ENCODE data around the gene OR8A1. TPM values are rescaled to one million over a fixed set of nuclear protein-coding genes. Genes with fewer than 3 reads are reported as not detected.

OR8A1 gene
- total and polyA plus RNA-seq, 7 donors = not detected

- TF ChIP-seq POLR2A (IDR thresholded peaks at IDR 0.05) (no peak), POLR2AphosphoS5 (IDR thresholded peaks at IDR 0.05) (no peak), EP300 (IDR thresholded peaks at IDR 0.05) (no peak)
- TF ChIP-seq, protein P1, sequence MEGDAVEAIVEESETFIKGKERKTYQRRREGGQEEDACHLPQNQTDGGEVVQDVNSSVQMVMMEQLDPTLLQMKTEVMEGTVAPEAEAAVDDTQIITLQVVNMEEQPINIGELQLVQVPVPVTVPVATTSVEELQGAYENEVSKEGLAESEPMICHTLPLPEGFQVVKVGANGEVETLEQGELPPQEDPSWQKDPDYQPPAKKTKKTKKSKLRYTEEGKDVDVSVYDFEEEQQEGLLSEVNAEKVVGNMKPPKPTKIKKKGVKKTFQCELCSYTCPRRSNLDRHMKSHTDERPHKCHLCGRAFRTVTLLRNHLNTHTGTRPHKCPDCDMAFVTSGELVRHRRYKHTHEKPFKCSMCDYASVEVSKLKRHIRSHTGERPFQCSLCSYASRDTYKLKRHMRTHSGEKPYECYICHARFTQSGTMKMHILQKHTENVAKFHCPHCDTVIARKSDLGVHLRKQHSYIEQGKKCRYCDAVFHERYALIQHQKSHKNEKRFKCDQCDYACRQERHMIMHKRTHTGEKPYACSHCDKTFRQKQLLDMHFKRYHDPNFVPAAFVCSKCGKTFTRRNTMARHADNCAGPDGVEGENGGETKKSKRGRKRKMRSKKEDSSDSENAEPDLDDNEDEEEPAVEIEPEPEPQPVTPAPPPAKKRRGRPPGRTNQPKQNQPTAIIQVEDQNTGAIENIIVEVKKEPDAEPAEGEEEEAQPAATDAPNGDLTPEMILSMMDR (IDR thresholded peaks at IDR 0.05) = no peak
- no peaks in the 10 kb centered on the region for H3K36me3 ChIP-seq
- H3K9me3 ChIP-seq = no peaks in the 10 kb centered on the region
- DNase-seq = no peak
- intact Hi-C loops (cut with DNase I) = no loop called here
- 43 to 63% methylated on average over 6 of the region's 6 CpGs for WGBS, 2 donors
- H3K27ac ChIP-seq = no peak overlapping the region
- no peak overlapping the region for H3K4me3 ChIP-seq
- no peaks in the 10 kb centered on the region for H3K27me3 ChIP-seq
- H3K4me1 ChIP-seq = no peaks in the 10 kb centered on the region
These were observed 33.3 kb upstream of the OR8A1 start for GRCh38 chr11:124536520-124536919.

DNA sequence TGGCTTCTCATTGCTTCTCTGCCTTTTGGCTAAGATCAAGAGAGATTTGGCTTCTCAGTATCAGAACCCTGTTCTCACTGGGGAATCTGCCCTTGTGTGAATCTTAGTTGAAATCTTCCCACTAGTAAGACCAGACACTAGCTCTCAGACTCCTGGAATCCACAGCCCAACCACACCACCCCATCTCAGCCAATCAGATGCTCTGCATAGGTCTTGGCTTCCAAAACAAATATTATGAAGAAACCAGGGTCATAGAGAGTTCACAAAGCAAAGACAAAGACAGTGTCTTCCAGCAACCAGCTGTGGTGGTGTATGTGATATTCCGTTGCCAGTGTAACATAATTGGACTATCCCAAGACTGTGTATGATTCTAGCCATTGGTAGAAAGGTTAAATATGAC lies 31.8 kb upstream of the OR8A1 start:
- intact Hi-C loops (cut with DNase I) = no loop called here
- no peaks in the 10 kb centered on the region for H3K4me1 ChIP-seq
- no peak for DNase-seq
- H3K4me3 ChIP-seq = no peak overlapping the region
- H3K9me3 ChIP-seq = no peaks in the 10 kb centered on the region
- 26 to 79% methylated on average over 1 of the region's 1 CpG for WGBS, 2 donors
- TF ChIP-seq EP300 (IDR thresholded peaks at IDR 0.05) (no peak), POLR2AphosphoS5 (IDR thresholded peaks at IDR 0.05) (no peak), POLR2A (IDR thresholded peaks at IDR 0.05) (no peak)
- TF ChIP-seq, protein P1 (IDR thresholded peaks at IDR 0.05) = no peak
- H3K27me3 ChIP-seq = no peaks in the 10 kb centered on the region
- no peaks in the 10 kb centered on the region for H3K36me3 ChIP-seq
- H3K27ac ChIP-seq = no peak overlapping the region

DNA sequence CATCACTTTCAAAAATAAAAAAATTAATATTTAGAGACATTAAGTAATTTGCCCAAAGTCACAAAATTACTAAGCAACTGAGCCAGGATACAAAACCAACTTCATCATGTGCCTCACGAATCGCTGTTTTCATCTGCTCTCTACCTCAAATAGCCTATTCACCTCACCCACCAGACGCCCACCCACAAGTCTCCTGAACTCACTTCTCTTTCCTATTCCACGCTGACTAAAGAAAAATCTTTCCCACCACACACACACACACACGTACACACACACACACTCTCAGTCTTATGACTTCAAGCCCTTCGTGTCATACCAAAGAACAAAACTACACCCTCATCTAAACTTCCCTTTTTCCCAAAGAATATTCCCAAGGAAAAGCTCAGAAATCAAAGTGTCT lies 28.6 kb upstream of the OR8A1 start:
- intact Hi-C loops (cut with DNase I) = no loop called here
- TF ChIP-seq POLR2A (IDR thresholded peaks at IDR 0.05) = no peak
- no peak for TF ChIP-seq POLR2AphosphoS5 (IDR thresholded peaks at IDR 0.05)
- TF ChIP-seq, protein P1 (IDR thresholded peaks at IDR 0.05) = no peak
- no peak for TF ChIP-seq EP300 (IDR thresholded peaks at IDR 0.05)
- no peaks in the 10 kb centered on the region for H3K27me3 ChIP-seq
- no peaks in the 10 kb centered on the region for H3K9me3 ChIP-seq
- no peaks in the 10 kb centered on the region for H3K36me3 ChIP-seq
- 82% methylated on average over 6 of the region's 6 CpGs for WGBS, 2 donors
- DNase-seq = no peak
- H3K4me1 ChIP-seq = no peaks in the 10 kb centered on the region
- no peak overlapping the region for H3K27ac ChIP-seq
- H3K4me3 ChIP-seq = no peak overlapping the region

GRCh38 chr11:124543145-124543544 lies 26.7 kb upstream of the OR8A1 start:
- H3K36me3 ChIP-seq = no peaks in the 10 kb centered on the region
- intact Hi-C loops (cut with DNase I) = no loop called here
- no peak overlapping the region for H3K4me3 ChIP-seq
- WGBS, 2 donors = 78 to 89% methylated on average over 6 of the region's 6 CpGs
- H3K4me1 ChIP-seq = no peaks in the 10 kb centered on the region
- H3K9me3 ChIP-seq = no peaks in the 10 kb centered on the region
- H3K27ac ChIP-seq = no peak overlapping the region
- no peak for TF ChIP-seq EP300 (IDR thresholded peaks at IDR 0.05)
- no peak for TF ChIP-seq POLR2A (IDR thresholded peaks at IDR 0.05)
- TF ChIP-seq, protein P1 (IDR thresholded peaks at IDR 0.05) = no peak
- TF ChIP-seq POLR2AphosphoS5 (IDR thresholded peaks at IDR 0.05) = no peak
- DNase-seq = no peak
- no peaks in the 10 kb centered on the region for H3K27me3 ChIP-seq

- Histone ChIP-seq H3K4me3 (no peak within 1 kb of the TSS), H3K27me3 (no peaks in the 10 kb centered on the region), H3K9me3 (no peaks in the 10 kb centered on the region), H3K36me3 (no peaks in the 10 kb centered on the region), H3K4me1 (no peaks in the 10 kb centered on the region), H3K27ac (no peak within 1 kb of the TSS)
- no peak for TF ChIP-seq POLR2AphosphoS5 (IDR thresholded peaks at IDR 0.05)
- TF ChIP-seq, protein P1 (IDR thresholded peaks at IDR 0.05) = no peak
- TF ChIP-seq POLR2A (IDR thresholded peaks at IDR 0.05) = no peak
- no peak for TF ChIP-seq EP300 (IDR thresholded peaks at IDR 0.05)
- WGBS, 2 donors = 81 to 87% methylated on average over 5 of the region's 5 CpGs
- intact Hi-C loops (cut with DNase I) = no loop called here
- no peak for DNase-seq
These were observed 26.2 kb upstream of the OR8A1 start, which contains the start of gene OR8B12 for GRCh38 chr11:124543554-124543953. OR8B12 (minus strand) TSS chr11:124543654; CDS start chr11:124543654, 0 bp downstream.

Measured in sigmoid colon (tissue), 7 donors.